NCI-H2196 treated with DMSO at 0.1 percent for 48 hours (cell line): Measurements from ENCODE around the gene CLEC2D.
"Not testable (repeated sequence)": the region's sequence is repeated elsewhere in the genome, so short reads cannot be mapped to it uniquely, and the experiment has no call there.

Source experiments
- DNase-seq: peaks from one replicate; lab custom pipeline; 2025; ENCODE audit not compliant: unreplicated experiment; lab: John Stamatoyannopoulos, UW

Gene CLEC2D, protein sequence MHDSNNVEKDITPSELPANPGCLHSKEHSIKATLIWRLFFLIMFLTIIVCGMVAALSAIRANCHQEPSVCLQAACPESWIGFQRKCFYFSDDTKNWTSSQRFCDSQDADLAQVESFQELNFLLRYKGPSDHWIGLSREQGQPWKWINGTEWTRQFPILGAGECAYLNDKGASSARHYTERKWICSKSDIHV

DNA sequence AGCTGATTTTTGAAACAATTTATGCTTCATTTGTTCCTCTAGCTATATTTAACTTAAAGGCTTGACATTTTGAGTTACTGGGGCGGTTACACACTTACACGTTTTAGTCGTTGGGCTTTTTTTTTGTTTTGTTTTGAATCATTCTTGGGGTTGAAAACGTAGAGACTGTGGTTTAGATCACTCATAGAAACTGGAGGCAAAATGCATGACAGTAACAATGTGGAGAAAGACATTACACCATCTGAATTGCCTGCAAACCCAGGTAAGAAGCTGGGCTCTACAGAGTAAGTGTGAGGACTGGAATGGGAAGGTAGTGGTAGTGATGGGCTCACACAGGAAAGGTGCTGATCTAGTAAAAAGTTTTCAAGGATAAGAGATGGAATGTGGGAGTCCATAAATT lies at the start of gene CLEC2D:
Gene CLEC2D, plus strand, starts transcription at position 180 of the 400 bp plus-strand sequence. Its CDS starts 22 bp downstream, at position 202.
- no peak for DNase-seq

DNA sequence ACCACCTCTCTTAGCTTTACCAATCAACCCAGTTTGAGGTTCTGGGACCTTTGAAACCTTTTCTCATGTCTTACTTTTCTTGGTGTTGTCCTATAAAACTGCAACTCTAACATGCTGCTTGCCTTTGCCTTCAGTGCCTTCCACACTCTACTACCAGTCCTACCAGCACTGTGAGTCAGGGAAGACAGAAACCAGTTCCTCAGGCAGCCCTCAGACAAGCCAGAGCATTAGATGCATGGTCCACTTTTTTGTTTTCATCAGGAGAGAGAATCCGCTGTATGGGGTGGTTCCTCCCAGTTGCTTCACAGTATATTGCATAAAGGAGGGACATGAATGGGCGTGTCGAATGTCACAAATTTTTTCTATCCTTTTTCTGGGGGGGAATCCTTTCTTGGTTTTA lies 44.5 kb upstream of the CLEC2D start:
- DNase-seq: no peak

DNA sequence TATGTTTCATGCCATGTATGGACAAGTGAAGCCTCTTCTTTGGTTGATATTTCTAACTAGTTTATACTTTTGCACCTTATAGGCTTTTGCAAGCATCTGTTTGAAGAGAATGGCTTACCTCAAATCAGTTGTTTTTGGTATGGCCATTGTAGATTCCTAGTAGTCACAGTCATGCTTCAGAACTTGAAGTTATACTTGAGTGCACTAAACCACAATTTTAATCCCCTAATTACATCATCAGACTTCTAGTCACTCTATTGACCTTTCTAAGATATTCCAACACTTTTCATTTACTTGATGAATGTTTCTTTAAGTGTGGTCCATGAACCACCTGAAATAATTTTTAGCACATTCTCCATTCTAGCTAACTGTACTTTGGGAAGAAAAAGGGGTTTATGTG lies 43.2 kb upstream of the CLEC2D start:
- DNase-seq: no peak

DNA sequence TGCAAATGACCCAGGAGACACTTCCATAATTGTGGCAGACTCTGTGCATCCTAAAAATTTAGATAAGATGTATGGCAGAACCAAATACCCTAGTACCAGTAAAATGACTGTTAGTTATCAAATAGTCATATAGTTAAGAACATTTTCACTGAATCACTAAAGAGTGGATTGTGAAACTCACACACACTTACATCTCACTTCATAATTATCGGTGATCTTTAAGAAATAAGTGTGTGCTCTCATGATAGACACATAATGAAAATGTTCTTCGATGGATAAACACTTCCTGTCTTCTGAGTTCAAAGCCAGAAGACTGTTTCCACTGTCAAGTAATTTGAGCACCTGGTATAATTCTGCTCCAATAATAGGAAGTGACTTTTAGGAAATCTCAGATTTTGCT lies 42.7 kb upstream of the CLEC2D start:
- no peak for DNase-seq

DNA sequence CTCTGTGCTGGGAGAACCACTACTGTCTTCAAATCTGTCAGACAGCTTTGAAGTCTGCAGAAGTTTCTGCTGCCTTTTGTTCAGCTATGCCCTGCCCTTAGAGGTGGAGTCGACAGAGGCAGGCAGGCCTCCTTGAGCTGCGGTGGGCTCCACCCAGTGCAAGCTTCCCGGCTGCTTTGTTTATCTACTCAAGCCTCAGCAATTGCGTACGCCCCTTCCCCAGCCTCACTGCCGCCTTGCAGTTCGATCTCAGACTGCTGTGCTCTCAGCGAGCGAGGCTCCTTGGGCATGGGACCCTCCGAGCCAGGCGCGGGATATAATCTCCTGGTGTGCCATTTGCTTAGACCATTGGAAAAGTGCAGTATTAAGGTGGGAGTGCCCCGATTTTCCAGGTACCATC lies 36.7 kb upstream of the CLEC2D start:
- no peak for DNase-seq

DNA sequence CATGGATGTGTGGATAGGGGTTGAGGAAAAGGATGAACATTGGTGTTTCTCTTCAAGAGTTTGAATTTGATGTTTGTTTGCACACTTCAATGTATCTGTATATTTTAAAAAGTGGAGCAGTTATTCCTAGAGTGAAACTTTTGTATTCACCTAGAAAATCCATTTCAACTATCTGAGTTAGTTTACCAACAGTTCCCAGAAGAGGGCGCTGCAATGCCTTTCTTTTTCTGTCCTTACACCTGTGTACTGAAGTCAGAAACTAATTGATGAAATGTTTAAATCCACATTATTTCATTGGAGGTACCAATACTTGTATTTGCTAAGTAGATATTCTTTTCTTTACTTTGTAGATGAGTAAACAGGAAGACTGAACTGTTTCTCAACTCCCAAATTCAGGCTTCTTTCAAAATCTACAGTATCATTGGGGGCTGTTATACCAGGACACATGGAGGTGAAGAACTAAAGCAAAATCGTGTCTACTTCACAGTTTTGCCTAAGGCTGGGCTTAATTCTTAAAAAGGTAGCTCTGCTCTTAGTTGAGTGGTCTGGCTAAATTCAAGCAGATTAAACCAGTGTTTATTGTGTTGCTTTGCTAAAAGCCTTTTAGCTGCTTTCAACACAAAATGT lies 35.2 kb upstream of the CLEC2D start:
- no peak for DNase-seq

DNA sequence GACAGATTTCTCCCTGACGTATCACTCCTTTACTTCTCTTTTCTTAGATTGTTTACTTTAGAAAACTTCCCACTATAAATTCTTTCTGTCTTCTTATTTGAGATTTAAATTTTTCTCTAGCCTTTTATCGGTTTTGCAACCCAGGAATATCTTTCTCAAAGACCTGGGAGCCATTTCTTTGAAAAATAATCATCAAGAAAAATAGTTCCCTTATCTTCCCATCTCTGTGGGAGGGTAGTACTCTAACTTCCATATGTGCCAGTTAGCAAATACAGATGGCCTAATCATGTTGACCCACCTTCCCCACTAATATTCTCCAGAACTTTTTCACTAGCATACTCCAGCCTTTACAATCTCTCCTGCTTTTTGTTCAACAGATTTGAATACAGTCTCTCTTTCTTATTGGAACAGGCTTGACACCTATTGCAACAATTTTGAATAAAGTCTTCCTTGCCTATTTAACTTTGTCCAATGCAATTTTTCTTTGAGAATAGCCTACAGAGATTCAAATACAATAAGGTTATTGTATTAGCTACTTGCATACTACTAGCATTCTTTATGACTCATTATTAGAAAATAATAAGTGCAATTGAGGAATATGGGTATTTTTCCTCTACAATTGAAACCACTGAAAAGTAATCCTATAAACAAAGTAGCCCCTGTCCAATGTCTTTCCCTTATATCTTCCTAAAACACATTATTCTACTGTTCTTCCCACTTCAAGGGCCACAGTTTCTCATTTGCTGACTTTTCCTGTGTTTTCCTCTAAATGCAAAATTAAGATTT lies 34.4 kb upstream of the CLEC2D start:
- no peak for DNase-seq

DNA sequence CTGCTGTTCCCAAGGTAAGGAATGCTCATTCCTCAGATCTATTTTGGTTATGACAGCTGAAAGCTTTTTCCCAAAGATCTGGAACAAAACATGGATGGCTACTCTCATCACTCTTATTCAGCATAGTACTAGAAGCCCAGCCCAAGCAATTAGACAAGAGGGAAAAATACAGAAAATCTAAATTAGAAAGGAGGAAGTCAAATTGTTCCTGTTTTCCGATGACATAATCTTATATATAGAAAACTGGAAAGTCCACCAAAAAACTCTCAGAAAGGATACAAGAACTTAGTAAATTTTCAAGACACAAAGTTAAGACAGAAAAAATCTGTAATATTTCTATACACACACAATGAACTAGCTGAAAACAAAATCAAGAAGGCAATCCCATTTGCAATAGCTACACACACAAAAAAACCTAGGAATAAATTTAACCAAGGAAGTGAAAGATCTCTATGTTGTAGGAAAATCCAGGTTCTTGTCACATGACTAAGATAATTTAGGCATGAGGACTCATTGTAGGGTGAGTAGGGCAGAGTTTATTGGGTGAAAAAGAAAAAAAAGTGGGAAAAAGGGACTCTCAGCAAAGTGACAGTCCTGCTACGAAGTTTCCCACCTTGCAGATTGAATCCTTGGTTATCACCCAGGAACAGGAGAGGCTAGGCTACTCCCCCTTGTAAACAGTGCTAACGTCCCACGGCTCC lies 33.2 kb upstream of the CLEC2D start:
- no peak for DNase-seq

DNA sequence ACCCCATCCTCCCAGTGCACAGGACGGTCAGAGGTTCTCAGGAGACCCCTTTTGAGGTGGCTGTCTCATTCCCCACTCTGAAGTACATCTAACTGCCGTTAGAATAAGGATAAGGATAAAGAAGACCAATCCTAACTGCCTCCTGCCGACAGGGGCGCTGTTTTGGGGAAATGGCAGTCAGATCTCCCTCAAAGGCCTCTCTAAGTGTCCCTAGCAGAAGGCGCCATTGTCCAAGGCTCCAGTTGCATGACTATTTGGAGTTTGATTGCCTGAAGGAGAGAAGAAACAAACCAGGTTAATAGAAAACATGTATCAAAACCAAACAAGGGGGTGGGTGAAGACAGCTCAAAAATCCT lies 32.7 kb upstream of the CLEC2D start:
- no peak for DNase-seq

DNA sequence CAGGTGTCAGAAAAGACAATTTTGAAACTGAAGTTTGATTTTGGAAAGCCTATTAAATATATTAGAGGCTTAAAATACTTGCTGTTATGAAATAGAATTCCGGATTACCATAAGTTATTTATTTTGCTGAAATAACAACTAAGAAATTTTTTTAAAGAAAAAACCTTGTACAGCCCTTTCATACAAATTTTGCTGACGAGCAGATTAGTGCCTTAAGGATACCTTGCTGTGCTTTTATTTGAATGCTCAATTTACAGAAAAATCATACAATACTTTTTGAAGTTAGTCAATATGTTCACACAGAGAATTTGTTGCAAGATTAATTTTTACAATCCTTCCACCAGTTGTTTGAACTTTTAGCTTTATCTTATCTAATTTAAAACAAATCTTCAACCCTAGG lies 29.5 kb upstream of the CLEC2D start:
- no peak for DNase-seq

DNA sequence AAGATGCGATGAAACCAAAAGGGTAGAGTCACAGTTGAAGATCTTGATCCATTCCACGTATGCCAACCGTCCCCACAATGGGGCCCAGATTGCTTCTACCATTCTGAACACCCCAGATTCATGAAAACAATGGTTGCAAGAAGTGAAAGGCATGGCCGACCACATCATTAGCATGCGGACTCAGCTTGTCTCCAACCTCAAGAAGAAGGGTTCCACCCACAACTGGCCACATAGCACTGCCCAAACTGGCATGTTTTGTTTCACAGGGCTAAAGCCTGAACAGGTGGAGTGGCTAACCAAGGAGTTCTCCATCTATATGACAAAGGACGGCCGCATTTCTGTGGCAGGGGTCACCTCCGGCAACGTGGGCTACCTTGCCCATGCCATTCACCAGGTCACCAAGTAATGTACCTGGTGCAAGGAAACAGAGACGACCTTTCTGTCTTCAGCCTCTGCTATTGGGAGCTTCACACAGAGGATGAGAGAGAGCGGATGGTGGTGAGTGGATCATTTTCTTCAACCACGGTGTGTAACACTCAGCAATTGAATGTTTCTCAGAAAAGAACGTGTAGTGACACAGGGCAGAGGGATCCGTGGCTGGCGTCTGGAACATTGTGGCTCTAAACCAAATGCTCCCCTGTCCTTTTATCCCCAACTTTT lies 26.8 kb upstream of the CLEC2D start:
- DNase-seq: no peak

DNA sequence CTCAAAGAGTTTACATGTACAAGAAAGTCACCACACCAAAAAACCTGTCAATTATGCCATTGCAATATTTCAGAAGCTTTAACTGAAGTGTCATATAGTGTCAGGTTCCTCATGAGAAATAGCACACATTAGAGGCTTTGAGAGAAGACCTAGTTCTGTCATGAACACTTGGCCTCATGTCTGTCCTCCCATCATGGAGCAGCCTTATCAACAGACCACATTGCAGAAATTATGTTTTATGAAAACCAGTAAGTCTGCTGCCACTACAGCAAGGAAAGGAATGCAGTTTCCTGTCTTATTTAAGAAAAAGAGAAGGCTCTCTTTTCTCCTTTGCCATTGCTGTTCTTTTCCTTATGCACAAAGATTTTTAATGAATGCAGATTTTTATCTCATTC lies 26.2 kb upstream of the CLEC2D start:
- DNase-seq: no peak

DNA sequence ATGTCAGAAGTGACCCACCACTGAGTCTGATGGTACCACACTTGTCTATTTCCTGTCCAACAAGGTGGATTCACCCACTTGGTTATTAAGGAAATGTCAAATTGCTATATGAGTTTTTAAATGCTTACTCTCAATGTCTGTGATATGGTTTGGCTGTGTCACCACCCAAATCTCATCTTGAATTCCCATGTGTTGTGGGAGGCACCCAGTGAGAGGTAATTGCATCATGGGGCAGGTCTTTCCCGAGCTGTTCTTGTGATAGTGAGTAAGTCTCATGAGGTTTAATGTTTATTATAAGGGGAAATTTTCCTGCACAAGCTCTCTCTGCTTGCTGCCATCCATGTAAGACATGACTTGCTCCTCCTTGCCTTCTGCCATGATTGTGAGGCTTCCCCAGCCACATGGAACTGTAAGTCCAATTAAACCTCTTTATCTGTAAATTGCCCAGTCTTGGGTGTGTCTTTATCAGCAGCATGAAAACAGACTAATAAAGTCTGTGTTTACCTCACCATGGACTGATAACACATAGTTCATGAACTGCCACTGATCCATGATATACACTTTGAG lies 24.4 kb upstream of the CLEC2D start:
- not testable (repeated sequence) for DNase-seq

DNA sequence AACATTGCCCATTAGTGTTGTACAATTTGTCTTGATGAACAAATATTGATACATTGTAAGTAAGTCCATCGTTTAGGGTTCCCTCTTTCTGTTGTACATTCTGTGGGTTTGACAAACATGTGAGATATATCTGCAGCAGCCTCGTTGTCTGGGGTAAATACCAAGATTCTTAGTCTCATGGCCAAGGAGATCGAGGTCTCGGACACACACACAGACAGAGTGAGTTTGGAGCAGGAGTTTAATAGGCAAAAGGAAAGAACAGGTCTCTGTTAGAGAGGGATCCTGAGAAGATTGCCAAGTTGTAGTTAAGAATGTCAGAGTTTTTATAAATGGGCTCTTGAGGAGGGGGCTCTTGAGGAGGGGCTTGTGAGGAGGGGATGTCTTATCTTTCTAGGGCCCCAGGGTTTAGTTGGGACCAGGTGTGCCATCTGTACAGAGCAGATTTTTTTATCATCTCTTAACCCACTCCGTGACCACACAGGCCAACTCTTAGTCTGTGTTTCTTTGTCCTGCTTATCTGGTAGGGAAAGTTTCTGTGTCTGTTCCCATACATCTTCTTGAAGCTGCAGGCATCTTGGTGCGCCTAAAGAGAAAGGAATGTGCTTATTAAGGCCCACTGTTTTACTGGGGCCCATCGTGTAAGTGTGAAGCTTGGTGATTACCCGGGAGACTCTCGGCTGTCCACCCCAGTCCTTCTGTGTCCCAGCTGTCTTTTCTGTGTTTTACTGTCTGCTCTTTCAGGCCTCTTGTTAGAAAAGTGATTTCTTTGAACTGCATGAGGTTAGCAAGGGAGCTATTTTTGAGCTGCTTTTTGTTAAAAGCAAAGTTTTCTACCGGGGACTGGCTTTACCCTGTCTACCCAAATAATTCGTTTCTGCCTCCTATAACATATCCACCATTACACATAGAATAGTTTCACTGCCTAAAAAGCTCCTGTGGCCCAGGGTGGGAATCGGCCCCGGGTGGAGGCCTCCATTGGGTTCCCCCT lies 22.4 kb upstream of the CLEC2D start:
- no peak for DNase-seq

DNA sequence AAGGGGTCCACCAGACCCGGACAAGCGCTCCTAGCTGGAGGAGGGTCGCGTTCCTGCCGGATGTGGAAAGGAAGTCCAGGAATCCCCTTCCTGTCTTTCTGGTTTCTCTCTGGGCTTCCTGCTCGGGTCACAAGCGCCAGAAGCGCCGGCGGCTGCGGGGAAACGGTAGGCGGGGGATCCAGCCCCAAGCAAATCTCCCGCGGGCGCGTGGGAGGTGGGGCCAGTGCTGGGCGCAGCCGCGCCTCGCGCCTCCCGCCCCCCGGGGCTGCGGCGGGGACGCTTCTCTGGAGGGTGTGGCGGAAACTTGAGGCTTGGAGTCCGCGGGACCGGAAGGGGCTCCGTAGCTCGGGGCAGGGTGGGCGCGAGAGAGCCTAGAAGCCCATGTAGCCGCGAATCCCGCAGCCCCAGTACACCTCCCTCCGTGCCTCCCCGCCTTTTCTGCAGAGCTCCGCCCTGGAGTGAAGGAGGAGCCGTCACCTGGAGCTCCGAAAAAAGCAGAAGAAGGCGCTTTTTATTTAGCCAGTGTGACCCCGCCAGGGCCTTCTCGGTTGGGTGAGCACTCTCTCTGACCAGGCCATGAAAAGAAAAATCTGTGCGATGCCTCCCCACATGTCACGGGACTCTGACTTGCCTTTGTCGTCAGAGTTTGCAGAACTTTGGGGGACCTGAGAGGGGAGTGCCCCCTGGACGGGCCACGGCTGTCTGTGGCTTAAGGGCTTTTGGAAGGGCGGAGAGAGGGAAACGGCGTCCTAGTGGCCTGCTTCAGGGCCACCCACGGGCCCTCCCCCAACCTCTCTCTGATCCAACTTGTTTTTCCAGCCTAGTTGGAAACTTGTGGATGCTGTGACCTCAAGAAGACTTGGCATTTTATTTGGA lies 21.4 kb upstream of the CLEC2D start:
- peak; percentile 34 for DNase-seq

DNA sequence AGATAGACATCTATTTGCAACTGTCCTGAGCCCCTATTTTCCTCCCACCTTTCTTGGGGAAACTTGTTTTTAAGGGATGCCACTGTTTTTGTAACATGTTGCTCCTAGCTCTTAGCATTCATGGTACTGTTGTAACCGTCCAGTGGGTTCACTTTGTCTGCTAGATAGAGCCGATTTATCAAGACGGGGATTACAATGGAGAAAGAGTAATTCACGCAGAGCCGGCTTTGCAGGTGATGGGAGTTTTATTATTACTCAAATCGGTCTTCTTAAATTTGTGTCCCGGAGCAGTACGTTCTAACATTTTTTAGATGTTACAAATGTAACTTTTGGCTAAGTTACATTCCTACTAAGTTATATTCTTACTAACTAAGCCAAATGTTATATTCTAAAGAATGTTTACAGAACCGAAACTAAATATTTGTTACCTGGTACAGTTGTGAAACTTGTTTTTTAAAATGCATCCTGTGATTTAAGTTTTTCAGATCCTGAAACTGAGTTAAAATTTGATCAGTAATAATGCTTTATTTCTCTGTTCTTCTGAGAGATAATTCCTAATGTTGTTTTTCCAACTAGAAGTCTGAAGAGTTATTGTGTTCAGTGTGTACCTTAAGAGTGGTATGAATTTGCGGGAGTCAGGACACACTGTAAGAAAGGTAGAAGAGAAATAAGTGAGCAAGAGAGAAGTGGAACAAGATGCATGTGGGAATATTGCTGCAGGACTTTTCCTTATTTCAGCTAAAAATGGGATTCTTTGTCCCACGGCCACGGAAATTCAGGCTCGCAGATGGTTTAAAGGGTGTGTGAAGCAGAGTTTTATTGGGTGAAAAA lies 20.6 kb upstream of the CLEC2D start:
- no peak for DNase-seq

DNA sequence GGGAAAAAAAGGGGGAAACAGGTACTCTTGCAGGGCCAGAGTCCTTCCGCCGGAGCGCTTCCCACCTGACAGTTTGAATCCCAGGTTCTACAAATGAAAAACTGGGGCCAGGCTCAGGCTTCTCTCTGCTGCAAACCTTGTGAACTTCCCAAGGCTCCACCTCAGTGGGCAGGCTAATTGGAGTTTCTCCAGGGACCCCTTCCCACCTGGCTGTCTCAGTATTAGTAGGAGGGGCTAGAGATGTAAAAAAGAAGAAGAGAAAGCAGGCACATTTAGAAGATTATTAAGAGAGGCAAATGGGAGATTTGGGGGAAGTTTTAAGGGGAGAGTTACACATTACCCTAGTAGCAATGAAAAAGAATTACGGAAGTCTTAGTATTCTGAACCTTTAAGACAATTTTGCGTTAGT lies 20.0 kb upstream of the CLEC2D start:
- DNase-seq: no peak

DNA sequence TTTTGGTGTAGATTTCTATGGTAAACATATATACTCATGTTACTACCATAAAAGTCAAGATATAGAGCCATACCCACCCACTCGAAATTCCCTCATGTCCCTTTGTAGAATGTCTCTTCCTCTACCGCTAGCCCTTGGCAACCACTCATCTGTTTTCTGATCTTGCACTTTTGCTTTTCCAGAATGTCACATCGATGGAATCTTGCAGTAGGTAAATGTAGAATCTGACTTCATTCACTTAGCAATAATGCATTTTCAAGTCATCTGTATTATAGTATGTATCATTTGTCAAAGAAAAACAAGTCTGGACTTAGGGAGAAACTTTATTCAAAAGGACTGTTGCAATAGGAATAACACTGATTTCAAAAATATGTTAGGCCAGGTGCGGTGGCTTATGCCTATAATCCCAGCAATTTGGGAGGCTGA lies 19.3 kb upstream of the CLEC2D start:
- no peak for DNase-seq
